K562 (cell line): ENCODE data around the gene UROS. TPM values are rescaled to one million over a fixed set of nuclear protein-coding genes. Genes with fewer than 3 reads are reported as not detected.
A peak's percentile ranks its signal among the peaks of the same experiment; 100 is the strongest.

Source experiments
- ATAC-seq: fragments of 200-7000 bp; cut with Tn5 transposase; 3 replicates; pipeline ENCODE4 v1.9.1; 2020; ENCODE audit warnings: moderate library complexity
- BruUV-seq: library from RNA; stranded (reverse); fragments of 400-500 nt; replicated peaks from 2 replicates; lab custom pipeline; 2021; lab: Mats Ljungman, UMichigan
- CTCF ChIA-PET: fragments of 300-600 bp; formaldehyde crosslinking; extraction: SDS; loops from one replicate; lab custom pipeline; 2021; ENCODE audit warnings: low intra/inter-chr PET ratio; lab: Yijun Ruan, JAX
- POLR2A ChIA-PET: fragments of 300-600, 350-650 bp; sonication (Branson Sonifier 250); formaldehyde crosslinking; extraction: SDS; loops from one replicate; lab custom pipeline; 2021; ENCODE audit warnings: antibody characterized with exemption, inconsistent platforms; lab: Yijun Ruan, JAX
- DNase-seq, 4 experiments: peaks; one replicate each; pipeline versions ENCODE4 v3.0.0 to v3.0.0-alpha.2; 2011 to 2018; ENCODE audit warnings: low spot score in 3 of 4, mixed read lengths in 3 of 4; ENCODE audit errors: extremely low read depth in 1 of 4
- FAIRE-seq: peaks from 2 replicates; lab custom pipeline; 2011; peaks lifted over from hg19 to GRCh38; lab: Jason Lieb, UNC
- H2AFZ ChIP-seq: 2 replicates; pipeline ENCODE4 v1.6.0; 2011; ENCODE audit warnings: low read depth, low read length, control low read depth, inconsistent platforms
- H3K27ac ChIP-seq: fragments of 200-600 bp; 3 replicates; pipeline ENCODE4 v1.8.0; 2011; ENCODE audit warnings: low read depth, mild to moderate bottlenecking, control low read depth, inconsistent platforms, low read length, moderate library complexity, mixed read lengths; ENCODE audit errors: extremely low read depth
- H3K27me3 ChIP-seq, 2 experiments: fragments of 300-600 bp in 1 of 2; 2 replicates in 1 of 2; 3 replicates in 1 of 2; pipeline versions ENCODE4 v1.6.0 to v1.8.0; 2011; ENCODE audit warnings: inconsistent platforms in 2 of 2, low read length in 2 of 2, mild to moderate bottlenecking in 1 of 2, mixed read lengths in 1 of 2, moderate library complexity in 1 of 2; ENCODE audit not compliant: control insufficient read depth in 2 of 2, insufficient read depth in 2 of 2
- H3K36me3 ChIP-seq: fragments of 300-600 bp; 3 replicates; pipeline ENCODE4 v1.8.0; 2011; ENCODE audit warnings: mild to moderate bottlenecking, low read length, inconsistent platforms; ENCODE audit not compliant: control insufficient read depth, insufficient read depth
- H3K4me1 ChIP-seq, 2 experiments: fragments of 200-600 bp in 1 of 2; replicated peaks in 1 of 2; 2 replicates in 1 of 2; 3 replicates in 1 of 2; pipeline versions ENCODE4 v1.5.1 to v1.8.0; 2011; ENCODE audit warnings: inconsistent platforms in 2 of 2, low read length in 2 of 2, mild to moderate bottlenecking in 1 of 2, mixed read lengths in 1 of 2, moderate library complexity in 1 of 2; ENCODE audit not compliant: control insufficient read depth in 2 of 2, insufficient read depth in 2 of 2
- H3K4me2 ChIP-seq: 2 replicates; pipeline ENCODE4 v1.6.1; 2011; ENCODE audit warnings: low read length, control low read depth, inconsistent platforms, mixed read lengths; ENCODE audit not compliant: insufficient read depth
- H3K4me3 ChIP-seq: fragments of 200-600 bp; sonication (generic), shearing (Covaris generic); 2 replicates; pipeline ENCODE4 v1.5.1; 2016; ENCODE audit warnings: control low read depth, inconsistent platforms
- H3K79me2 ChIP-seq: fragments of 200-600 bp; 3 replicates; pipeline ENCODE4 v1.8.0; 2011; ENCODE audit warnings: low read length, inconsistent platforms; ENCODE audit not compliant: control insufficient read depth, insufficient read depth
- H3K9ac ChIP-seq, 2 experiments: 2 replicates each; pipeline versions ENCODE4 v1.6.0 to v1.6.1; 2011; ENCODE audit warnings: low read depth in 2 of 2, low read length in 2 of 2, control low read depth in 1 of 2, inconsistent platforms in 1 of 2, mild to moderate bottlenecking in 1 of 2, mixed read lengths in 1 of 2; ENCODE audit not compliant: insufficient read depth in 1 of 2
- H3K9me1 ChIP-seq: one replicate; pipeline ENCODE4 v1.6.0; 2011; ENCODE audit warnings: inconsistent platforms, mild to moderate bottlenecking, low read length, moderate library complexity; ENCODE audit not compliant: control insufficient read depth, insufficient read depth
- H3K9me3 ChIP-seq: replicated peaks from 2 replicates; pipeline ENCODE4 v1.5.1; 2011; ENCODE audit warnings: low read depth, low read length, inconsistent platforms; ENCODE audit not compliant: control insufficient read depth, insufficient read depth
- H4K20me1 ChIP-seq: replicated peaks from 2 replicates; pipeline ENCODE4 v1.6.1; 2011; ENCODE audit warnings: low read length, inconsistent platforms, mixed read lengths; ENCODE audit not compliant: control insufficient read depth, insufficient read depth
- CHCHD3 ChIP-seq: fragments of 250-450 bp; sonication (Bioruptor Pico); IDR thresholded peaks from 2 replicates; pipeline ENCODE4 v2.1.2; 2022; ENCODE audit warnings: mild to moderate bottlenecking
- HMBOX1 ChIP-seq: sonication (generic); IDR thresholded peaks from 2 replicates; pipeline ENCODE4 v1.6.1; 2016
- NFIC ChIP-seq: fragments of 450-650 bp; IDR thresholded peaks from 2 replicates; pipeline ENCODE4 v1.6.1; 2017; ENCODE audit warnings: mild to moderate bottlenecking, inconsistent platforms
- NFIX ChIP-seq: fragments of 250-450 bp; sonication (Bioruptor Pico); IDR thresholded peaks from 2 replicates; pipeline ENCODE4 v1.4.0; 2020; ENCODE audit warnings: low read depth, mild to moderate bottlenecking, moderate library complexity
- SMAD1 ChIP-seq: fragments of 150-350 bp; IDR thresholded peaks from 2 replicates; pipeline ENCODE4 v1.6.1; 2014; ENCODE audit warnings: low read length, low read depth; ENCODE audit not compliant: partially characterized antibody
- ZNF407 ChIP-seq: fragments of 450-650 bp; IDR thresholded peaks from 2 replicates; pipeline ENCODE4 v1.6.1; 2016; ENCODE audit warnings: low read depth
- WGBS: fragments of 100-300 bp; shearing (Covaris generic); methylation state at CpG from one replicate; pipeline ENCODE4 v1.1.6; 2016; ENCODE audit warnings: low coverage, mixed read lengths; ENCODE audit not compliant: insufficient coverage; ENCODE audit errors: missing lambda C conversion rate; 5-methylcytosine and 5-hydroxymethylcytosine counted together
- in situ Hi-C: fragments of 300-500 bp; cut with MboI; formaldehyde crosslinking; loops from 4 replicates; pipeline ENCODE4 v1.15.0; 2018; ENCODE audit warnings: inconsistent platforms, mixed read lengths
- intact Hi-C: fragments of 100-400 bp; cut with micrococcal nuclease; formaldehyde crosslinking; loops from 2 replicates; pipeline ENCODE4 v1.14.2; 2022
- polyA plus RNA-seq, 8 experiments: library from polyadenylated mRNA; depleted of rRNA in 4 of 8; stranded (reverse) in 5 of 8; unstranded in 3 of 8; fragments of >200 nt; fragmentation: Nextera tagmentation in 2 of 8; fragmentation: Illumina TruSeq in 1 of 8; extraction: Ambion mirVana in 2 of 8; extraction: Trizol in 1 of 8; gene quantifications; 2 replicates each; pipeline versions ENCODE4 v1.2.1 to v1.2.3, GENCODE V29; 2011 to 2014; ENCODE audit warnings: inconsistent platforms in 1 of 8, missing spikeins in 1 of 8
- total RNA-seq, 7 experiments: library from RNA; depleted of rRNA in 6 of 7; stranded (reverse); fragments of >200 nt in 6 of 7; fragmentation: Illumina TruSeq in 2 of 7; extraction: Trizol in 2 of 7; gene quantifications; 2 replicates each; pipeline versions ENCODE4 v1.2.1 to v1.2.3, GENCODE V29; 2011 to 2021; ENCODE audit warnings: low replicate concordance in 1 of 7

Gene UROS
- total and polyA plus RNA-seq, 9 of the 15 experiments (the other 6 are each of a cell fraction or from before 2014, with no cell fraction given): 6.4 to 39.1 (median 32.3) TPM

GRCh38 chr10:125768219-125768855, 54.7 kb downstream of the UROS start:
- BruUV-seq: no TSS peak
- POLR2A ChIA-PET: no interaction called here
- H3K9ac ChIP-seq: no peak overlapping the region
- FAIRE-seq: no peak
- H3K36me3 ChIP-seq: peaks cover 19% of the 10 kb centered on the region; the same call in 2 of the 3 replicates
- CTCF ChIA-PET: no interaction called here
- peak; percentile 61 for TF ChIP-seq SMAD1
- TF ChIP-seq NFIC: peak; percentile 99
- TF ChIP-seq HMBOX1: no peak
- peak; percentile 97 for TF ChIP-seq NFIX
- TF ChIP-seq, all 486 proteins: peak for 3
- DNase-seq: peak in 3 of 4 experiments; percentile 14 to 36 (median 28)
- Histone ChIP-seq H3K9me3 (no peaks in the 10 kb centered on the region), H4K20me1 (no peaks in the 10 kb centered on the region), H3K27ac (no peak overlapping the region), H3K4me3 (no peak overlapping the region), H3K79me2 (no peaks in the 10 kb centered on the region), H2AFZ (no peak overlapping the region), H3K4me1 (peaks cover 0 to 4% of the 10 kb centered on the region in 2 experiments; a peak in 2 of 5 replicates), H3K9me1 (no peaks in the 10 kb centered on the region), H3K4me2 (no peak overlapping the region), H3K27me3 (no peaks in the 10 kb centered on the region)
- 54% methylated on average over 3 of the region's 4 CpGs for WGBS
- intact Hi-C loops (no loop called here), in situ Hi-C loops (no loop called here)
- no peak for ATAC-seq

- Histone ChIP-seq H3K79me2 (no peaks in the 10 kb centered on the region), H3K4me3 (no peak overlapping the region), H3K4me1 (no peaks in the 10 kb centered on the region; a peak in 1 of 5 replicates), H3K9me3 (no peaks in the 10 kb centered on the region), H3K4me2 (no peak overlapping the region), H3K27ac (no peak overlapping the region), H3K9me1 (no peaks in the 10 kb centered on the region), H3K27me3 (no peaks in the 10 kb centered on the region), H4K20me1 (no peaks in the 10 kb centered on the region), H2AFZ (no peak overlapping the region), H3K36me3 (peaks cover 32% of the 10 kb centered on the region; the same call in 2 of the 3 replicates), H3K9ac (no peak overlapping the region)
- WGBS: 78% methylated on average over 4 of the region's 4 CpGs
- ChIA-PET CTCF (no interaction called here), POLR2A (no interaction called here)
- no peak for ATAC-seq
- DNase-seq: no peak
- intact Hi-C loops (no loop called here), in situ Hi-C loops (no loop called here)
- FAIRE-seq: no peak
- BruUV-seq: no TSS peak
- TF ChIP-seq ZNF407: no peak
- TF ChIP-seq CHCHD3: no peak
These were observed 56.5 kb downstream of the UROS start for GRCh38 chr10:125766511-125766910.
